ENCODE results near the gene B4GALT4.

Gene B4GALT4

GRCh38 chr3:119195911-119196310 lies 44.8 kb downstream of the B4GALT4 start:
- TF ChIP-seq CREB1 (IDR thresholded peaks at IDR 0.05; ENCODE audit: low read depth) (no peak), TEAD4 (IDR thresholded peaks at IDR 0.05) (no peak), TCF12 (IDR thresholded peaks at IDR 0.05; ENCODE audit: low read depth) (no peak), CEBPB (IDR thresholded peaks at IDR 0.05) (no peak), REST (IDR thresholded peaks at IDR 0.05; ENCODE audit: low read depth) (no peak), USF1 (IDR thresholded peaks at IDR 0.05) (no peak), MAX (IDR thresholded peaks at IDR 0.05) (no peak), RAD21 (IDR thresholded peaks at IDR 0.05; ENCODE audit: low read depth) (no peak), TAF1 (IDR thresholded peaks at IDR 0.05; ENCODE audit: low read depth) (no peak), EGR1 (IDR thresholded peaks at IDR 0.05) (no peak), EP300 (IDR thresholded peaks at IDR 0.05; ENCODE audit: borderline replicate concordance) (no peak), NFIC (IDR thresholded peaks at IDR 0.05) (no peak), ZBTB7A (IDR thresholded peaks at IDR 0.05; ENCODE audit: low read depth) (no peak), FOXM1 (IDR thresholded peaks at IDR 0.05; ENCODE audit: borderline replicate concordance, low read depth) (no peak), YY1 (IDR thresholded peaks at IDR 0.05; ENCODE audit: low read depth) (no peak)

DNA sequence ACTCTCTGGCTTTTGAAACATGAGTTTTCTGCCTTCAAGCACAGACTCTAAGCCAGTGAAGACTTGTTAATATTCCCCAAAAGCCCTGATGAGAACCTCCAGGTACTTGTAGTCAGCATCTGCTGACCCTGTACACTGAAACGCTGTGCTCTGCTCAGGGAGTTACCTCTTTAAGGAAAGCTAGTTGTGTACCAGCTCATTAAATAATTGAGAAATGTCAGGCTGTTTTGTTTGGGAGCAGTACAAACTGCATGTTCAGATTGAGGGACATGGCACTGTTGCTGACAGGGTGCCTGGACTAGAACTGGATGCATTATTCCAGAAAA lies 45.6 kb downstream of the B4GALT4 start:
- no peak for TF ChIP-seq RAD21 (IDR thresholded peaks at IDR 0.05; ENCODE audit: low read depth)
- no peak for TF ChIP-seq EP300 (IDR thresholded peaks at IDR 0.05; ENCODE audit: borderline replicate concordance)
- TF ChIP-seq YY1 (IDR thresholded peaks at IDR 0.05; ENCODE audit: low read depth) = no peak
- no peak for TF ChIP-seq ZBTB7A (IDR thresholded peaks at IDR 0.05; ENCODE audit: low read depth)
- no peak for TF ChIP-seq TEAD4 (IDR thresholded peaks at IDR 0.05)
- no peak for TF ChIP-seq USF1 (IDR thresholded peaks at IDR 0.05)
- TF ChIP-seq FOXM1 (IDR thresholded peaks at IDR 0.05; ENCODE audit: borderline replicate concordance, low read depth) = no peak

DNA sequence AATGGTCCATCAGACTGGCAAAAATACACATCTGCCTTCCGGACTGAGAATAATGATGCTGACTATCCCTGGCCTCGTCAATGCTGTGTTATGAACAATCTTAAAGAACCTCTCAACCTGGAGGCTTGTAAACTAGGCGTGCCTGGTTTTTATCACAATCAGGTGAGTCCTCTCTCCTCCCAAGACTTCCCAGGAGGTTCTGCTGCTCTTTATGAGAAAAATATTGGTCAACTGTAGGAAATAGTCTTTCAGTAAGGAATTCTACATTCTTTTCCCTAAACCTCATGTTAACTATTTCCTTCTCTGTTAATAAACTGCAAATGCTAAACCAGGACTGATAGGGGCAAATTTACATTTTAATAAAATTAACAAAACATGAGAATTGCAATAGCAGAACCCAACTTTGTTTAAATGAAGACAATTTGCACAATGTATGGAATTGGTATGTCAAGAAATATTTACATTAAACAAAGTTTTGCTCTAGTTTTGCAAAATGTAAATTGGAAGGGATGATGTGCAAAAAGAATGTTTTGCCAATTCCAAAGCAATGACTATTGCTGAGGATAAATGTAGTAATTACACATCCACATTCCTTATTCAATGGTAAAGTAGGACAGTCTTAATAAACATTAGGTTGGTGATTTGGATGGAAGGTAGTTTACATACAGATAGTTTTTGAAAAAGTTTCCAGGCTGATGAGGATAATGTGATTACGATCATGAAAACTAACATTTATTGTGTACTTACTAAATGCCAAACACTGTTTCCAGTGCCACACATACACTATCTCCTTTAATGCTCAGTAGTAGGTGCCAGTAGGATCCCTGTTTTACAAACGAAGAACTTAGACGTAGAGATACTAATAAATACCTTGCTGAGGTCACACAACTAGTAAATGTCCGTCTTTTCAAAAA lies 46.2 kb downstream of the B4GALT4 start:
- no peak for TF ChIP-seq USF1 (IDR thresholded peaks at IDR 0.05)
- no peak for TF ChIP-seq RAD21 (IDR thresholded peaks at IDR 0.05; ENCODE audit: low read depth)
- TF ChIP-seq EGR1 (IDR thresholded peaks at IDR 0.05) = no peak
- TF ChIP-seq CREB1 (IDR thresholded peaks at IDR 0.05; ENCODE audit: low read depth) = no peak
- TF ChIP-seq EP300 (IDR thresholded peaks at IDR 0.05; ENCODE audit: borderline replicate concordance) = no peak
- no peak for TF ChIP-seq CEBPB (IDR thresholded peaks at IDR 0.05)

GRCh38 chr3:119191800-119192199 lies 48.9 kb downstream of the B4GALT4 start:
- TF ChIP-seq ZBTB7A (IDR thresholded peaks at IDR 0.05; ENCODE audit: low read depth) = no peak
- TF ChIP-seq RAD21 (IDR thresholded peaks at IDR 0.05; ENCODE audit: low read depth) = no peak
- no peak for TF ChIP-seq TAF1 (IDR thresholded peaks at IDR 0.05; ENCODE audit: low read depth)
- TF ChIP-seq USF1 (IDR thresholded peaks at IDR 0.05) = no peak
- no peak for TF ChIP-seq CEBPB (IDR thresholded peaks at IDR 0.05)

DNA sequence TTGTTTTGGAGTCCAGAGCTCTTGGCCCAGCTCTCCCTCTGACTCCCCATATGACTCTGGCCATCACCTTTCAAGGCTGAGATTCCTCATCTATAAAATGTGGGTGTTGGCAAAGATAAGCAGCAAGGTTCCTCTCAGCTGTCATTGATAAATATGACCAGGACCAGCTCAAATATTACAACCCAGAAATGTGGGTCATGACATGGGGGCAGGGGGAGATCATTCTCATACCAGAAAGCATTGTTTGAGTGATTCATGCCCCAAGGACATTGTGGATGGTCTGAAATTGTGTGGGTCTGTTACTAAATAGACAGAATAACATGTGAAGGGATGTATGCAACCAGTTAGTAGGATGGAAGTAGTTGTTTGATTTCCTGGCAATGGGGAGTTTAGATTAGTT lies 53.4 kb downstream of the B4GALT4 start:
- TF ChIP-seq TCF12 (IDR thresholded peaks at IDR 0.05; ENCODE audit: low read depth) = no peak
- no peak for TF ChIP-seq TEAD4 (IDR thresholded peaks at IDR 0.05)
- TF ChIP-seq FOXM1 (IDR thresholded peaks at IDR 0.05; ENCODE audit: borderline replicate concordance, low read depth) = no peak
- TF ChIP-seq TAF1 (IDR thresholded peaks at IDR 0.05; ENCODE audit: low read depth) = no peak
- no peak for TF ChIP-seq USF1 (IDR thresholded peaks at IDR 0.05)
- no peak for TF ChIP-seq EP300 (IDR thresholded peaks at IDR 0.05; ENCODE audit: borderline replicate concordance)

GRCh38 chr3:119184796-119185570 lies 55.7 kb downstream of the B4GALT4 start:
- no peak for TF ChIP-seq NFIC (IDR thresholded peaks at IDR 0.05)
- TF ChIP-seq FOXM1 (IDR thresholded peaks at IDR 0.05; ENCODE audit: borderline replicate concordance, low read depth) = no peak

Data from Ishikawa (cell line).